Measurements from ENCODE around the gene PPEF2. TPM values are rescaled to one million over a fixed set of nuclear protein-coding genes. Genes with fewer than 3 reads are reported as not detected.

The PPEF2 gene
- total RNA-seq, 1 experiment from 2014 or later, result not detected

GRCh38 chr4:75822416-75822815, 79.8 kb downstream of the PPEF2 start:
- Histone ChIP-seq H3K27me3 (ENCODE audit: control insufficient read depth, insufficient read depth, low read length) (no peaks in the 10 kb centered on the region), H3K4me1 (ENCODE audit: control insufficient read depth, insufficient read depth, low read length) (no peaks in the 10 kb centered on the region), H3K36me3 (ENCODE audit: control insufficient read depth, insufficient read depth, low read length) (no peaks in the 10 kb centered on the region), H3K9me3 (ENCODE audit: control insufficient read depth, insufficient read depth, low read depth, low read length) (no peaks in the 10 kb centered on the region), H3K4me3 (ENCODE audit: low read depth in 2 of 2, low read length in 2 of 2) (no peak overlapping the region), H3K27ac (ENCODE audit: low read length) (no peak overlapping the region)
- intact Hi-C loops (cut with micrococcal nuclease; ENCODE audit: unreplicated experiment), result no loop called here
- in situ Hi-C loops (cut with HindIII; ENCODE audit: low pct_unique_long_range_greater_than_20kb, low sequenced_read_pairs), result no loop called here
- POLR2A ChIA-PET, result no interaction called here
- no TSS peak for BruUV-seq (replicated peaks)
- no peak for ATAC-seq
- CTCF ChIA-PET, result no interaction called here
- TF ChIP-seq REST (IDR thresholded peaks at IDR 0.05; ENCODE audit: insufficient read depth in 1 of 2, low read depth in 2 of 2, low read length in 1 of 2), result no peak
- no peak for DNase-seq (ENCODE audit: low read depth, low spot score)

- no peak for DNase-seq (ENCODE audit: low read depth, low spot score)
- in situ Hi-C loops (cut with HindIII; ENCODE audit: low pct_unique_long_range_greater_than_20kb, low sequenced_read_pairs) (no loop called here), intact Hi-C loops (cut with micrococcal nuclease; ENCODE audit: unreplicated experiment) (no loop called here)
- BruUV-seq (replicated peaks), result no TSS peak
- POLR2A ChIA-PET, result no interaction called here
- Histone ChIP-seq H3K27me3 (ENCODE audit: control insufficient read depth, insufficient read depth, low read length) (no peaks in the 10 kb centered on the region), H3K27ac (ENCODE audit: low read length) (no peak overlapping the region), H3K4me1 (ENCODE audit: control insufficient read depth, insufficient read depth, low read length) (no peaks in the 10 kb centered on the region), H3K36me3 (ENCODE audit: control insufficient read depth, insufficient read depth, low read length) (no peaks in the 10 kb centered on the region), H3K4me3 (ENCODE audit: low read depth in 2 of 2, low read length in 2 of 2) (no peak overlapping the region), H3K9me3 (ENCODE audit: control insufficient read depth, insufficient read depth, low read depth, low read length) (no peaks in the 10 kb centered on the region)
- CTCF ChIA-PET, result no interaction called here
- TF ChIP-seq CTCF (IDR thresholded peaks at IDR 0.05) (no peak), POLR2AphosphoS5 (IDR thresholded peaks at IDR 0.05; ENCODE audit: low read depth, low read length) (no peak), SIN3A (IDR thresholded peaks at IDR 0.05; ENCODE audit: borderline replicate concordance, insufficient read depth, low read depth, low read length) (no peak), REST (IDR thresholded peaks at IDR 0.05; ENCODE audit: insufficient read depth in 1 of 2, low read depth in 2 of 2, low read length in 1 of 2) (no peak), TCF7L2 (IDR thresholded peaks at IDR 0.05; ENCODE audit: low read depth, low read length) (no peak)
- ATAC-seq, result no peak
Measured at GRCh38 chr4:75821966-75822365, 80.3 kb downstream of the PPEF2 start.
